ENCODE data around the gene NMNAT2. TPM values are rescaled to one million over a fixed set of nuclear protein-coding genes. Genes with fewer than 3 reads are reported as not detected.
A peak's percentile ranks its signal among the peaks of the same experiment; 100 is the strongest.

NMNAT2 gene
- total and polyA plus RNA-seq, 3 experiments from 2014 or later: not detected

DNA sequence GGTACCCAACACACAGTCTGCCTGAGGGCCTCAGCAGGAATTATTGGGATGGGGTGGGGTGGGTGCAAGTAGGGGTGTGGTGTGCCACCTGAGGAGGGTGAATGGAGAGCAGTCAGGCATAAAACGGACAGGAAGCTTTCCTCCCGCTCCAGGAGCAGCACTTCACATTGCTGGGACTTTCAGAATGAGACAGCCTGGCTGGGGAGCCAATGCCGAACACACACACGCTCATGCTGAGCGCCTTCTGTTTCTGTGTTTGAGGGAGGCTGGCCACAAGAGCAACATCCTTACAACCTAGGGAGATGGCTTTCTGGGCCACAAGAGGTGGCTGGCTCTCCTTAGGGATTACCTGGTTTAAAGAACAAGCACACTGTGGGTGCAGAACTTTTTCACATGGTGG lies 134.1 kb downstream of the NMNAT2 start:
- Histone ChIP-seq H3K4me3 (ENCODE audit: low read length) (no peak overlapping the region), H3K9me3 (ENCODE audit: low read length) (no peaks in the 10 kb centered on the region), H3K27me3 (ENCODE audit: insufficient read depth, low read length, poor library complexity, severe bottlenecking) (no peaks in the 10 kb centered on the region), H3K27ac (ENCODE audit: low read depth, low read length) (no peak overlapping the region), H3K4me1 (ENCODE audit: insufficient read depth, low read length) (no peaks in the 10 kb centered on the region), H3K36me3 (ENCODE audit: insufficient read depth, low read length) (no peaks in the 10 kb centered on the region)
- H3K36me3 Mint-ChIP-seq: no peaks in the 10 kb centered on the region
- no peaks in the 10 kb centered on the region for H3K4me1 Mint-ChIP-seq
- H3K9me3 Mint-ChIP-seq: no peaks in the 10 kb centered on the region
- CTCF ChIA-PET: interaction anchor here (1.1 to 2.5 kb wide), 2 partner anchors 22 to 401 kb away, joined by 3 to 6 read pairs; no protein-coding TSS in a partner anchor
- H3K27ac Mint-ChIP-seq: no peak overlapping the region
- H3K4me3 Mint-ChIP-seq: no peak overlapping the region
- peaks cover 8 to 29% of the 10 kb centered on the region in 2 donors for H3K27me3 Mint-ChIP-seq
- POLR2A ChIA-PET: no interaction called here
- no peak for DNase-seq

DNA sequence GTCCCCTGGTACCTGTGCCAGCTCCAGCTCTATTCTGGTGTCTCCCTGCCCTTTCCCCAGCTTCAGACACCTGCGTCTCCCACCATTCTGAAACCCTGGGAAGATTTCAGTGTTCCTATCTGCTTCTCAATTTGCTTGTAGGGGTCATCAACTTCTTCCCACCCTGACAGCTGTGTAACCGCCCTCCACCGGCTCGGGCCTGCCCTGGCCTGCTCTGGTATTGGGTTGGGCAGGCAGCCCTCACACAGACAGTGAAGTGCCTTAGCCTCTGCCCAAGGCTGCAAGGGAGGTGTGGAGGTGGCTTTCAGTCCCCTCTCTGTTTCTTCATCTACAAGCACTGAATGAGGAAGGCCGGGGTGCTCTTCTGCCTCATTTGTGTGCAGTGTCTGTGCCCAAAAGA lies 134.9 kb downstream of the NMNAT2 start:
- Mint-ChIP-seq H3K27ac (no peak overlapping the region), H3K4me3 (no peak overlapping the region), H3K36me3 (no peaks in the 10 kb centered on the region), H3K27me3 (peaks cover 5 to 29% of the 10 kb centered on the region in 2 donors), H3K4me1 (no peaks in the 10 kb centered on the region), H3K9me3 (no peaks in the 10 kb centered on the region)
- no peak for DNase-seq
- H3K36me3 ChIP-seq (ENCODE audit: insufficient read depth, low read length): no peaks in the 10 kb centered on the region
- H3K27me3 ChIP-seq (ENCODE audit: insufficient read depth, low read length, poor library complexity, severe bottlenecking): no peaks in the 10 kb centered on the region
- H3K27ac ChIP-seq (ENCODE audit: low read depth, low read length): no peak overlapping the region
- no peaks in the 10 kb centered on the region for H3K9me3 ChIP-seq (ENCODE audit: low read length)
- ChIA-PET CTCF (interaction anchor here (1.1 to 2.5 kb wide), 3 partner anchors 10 to 402 kb away, joined by 3 to 7 read pairs (median 6); no protein-coding TSS in a partner anchor), POLR2A (no interaction called here)
- H3K4me1 ChIP-seq (ENCODE audit: insufficient read depth, low read length): no peaks in the 10 kb centered on the region
- H3K4me3 ChIP-seq (ENCODE audit: low read length): no peak overlapping the region

DNA sequence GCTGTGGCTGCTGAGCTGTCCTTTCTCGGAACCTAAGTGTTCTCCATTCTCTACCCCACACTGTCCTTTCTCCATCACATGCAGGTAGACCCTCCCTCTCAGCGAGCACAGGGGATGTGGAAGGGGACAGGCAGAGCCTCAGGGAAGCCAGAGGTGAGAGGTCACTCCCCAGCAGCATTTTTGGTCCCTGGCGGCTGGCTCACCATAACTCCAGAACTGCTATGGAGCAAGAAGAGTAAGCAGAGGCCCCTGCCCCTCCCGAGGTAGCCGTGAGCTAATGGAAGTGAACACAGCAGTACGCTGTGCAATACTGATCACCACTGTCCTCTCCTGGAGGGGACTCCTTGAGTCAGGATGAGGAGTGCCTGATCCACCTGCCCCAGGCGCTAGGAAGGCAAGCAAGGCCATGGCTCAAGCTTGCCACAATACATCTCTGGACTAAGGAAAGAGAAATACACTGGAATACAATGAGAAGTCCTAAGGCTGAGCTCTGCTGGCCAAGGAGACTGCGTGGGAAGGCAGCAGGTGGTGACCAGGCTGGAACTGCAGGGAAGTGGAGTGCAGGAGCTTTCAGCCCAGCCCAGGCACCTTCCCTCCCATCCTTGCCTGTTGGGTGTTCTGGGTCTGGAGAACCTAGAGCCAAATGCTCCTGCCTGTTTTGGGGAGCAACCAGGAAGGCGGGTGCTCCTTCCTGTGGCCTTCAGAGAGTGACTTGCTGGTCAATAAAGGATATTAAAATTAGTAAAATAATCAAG lies 135.9 kb downstream of the NMNAT2 start:
- Histone ChIP-seq H3K36me3 (ENCODE audit: insufficient read depth, low read length) (no peaks in the 10 kb centered on the region), H3K4me3 (ENCODE audit: low read length) (no peak overlapping the region), H3K27ac (ENCODE audit: low read depth, low read length) (no peak overlapping the region), H3K9me3 (ENCODE audit: low read length) (no peaks in the 10 kb centered on the region), H3K27me3 (ENCODE audit: insufficient read depth, low read length, poor library complexity, severe bottlenecking) (no peaks in the 10 kb centered on the region), H3K4me1 (ENCODE audit: insufficient read depth, low read length) (no peaks in the 10 kb centered on the region)
- Mint-ChIP-seq H3K36me3 (no peaks in the 10 kb centered on the region), H3K27ac (no peak overlapping the region), H3K9me3 (no peaks in the 10 kb centered on the region), H3K27me3 (peaks cover 5 to 29% of the 10 kb centered on the region in 2 donors), H3K4me1 (no peaks in the 10 kb centered on the region), H3K4me3 (no peak overlapping the region)
- ChIA-PET POLR2A (no interaction called here), CTCF (interaction anchor here (0.7 to 2.5 kb wide), 5 partner anchors 9 to 403 kb away, joined by 3 to 7 read pairs (median 5); no protein-coding TSS in a partner anchor)
- no peak for DNase-seq

DNA sequence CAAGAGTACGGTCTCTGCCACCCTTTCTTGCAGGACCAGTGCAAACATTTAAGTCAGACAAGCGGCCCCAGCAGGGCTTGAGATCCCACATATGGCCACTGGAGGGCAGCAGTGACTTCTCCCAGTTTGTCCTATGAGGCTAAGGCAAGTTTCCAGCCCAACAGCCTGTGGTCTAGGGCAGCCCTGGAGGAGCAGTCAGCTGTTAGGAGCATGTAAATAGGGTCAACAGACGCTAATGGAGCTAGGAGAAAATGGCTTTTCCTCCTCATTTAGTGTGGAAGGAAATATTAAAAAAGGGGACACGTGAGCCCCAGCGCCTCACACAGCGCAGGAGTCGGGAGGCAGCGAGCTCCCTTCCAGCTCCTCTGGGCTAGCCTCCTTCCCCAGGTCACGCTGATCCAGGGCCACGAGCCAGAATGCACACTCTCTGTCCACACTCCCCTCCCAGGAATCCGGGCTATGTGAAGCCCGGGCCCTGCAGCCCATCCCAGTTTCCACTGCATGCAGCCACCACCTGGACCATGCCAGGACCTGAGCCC lies 136.6 kb downstream of the NMNAT2 start:
- ChIA-PET CTCF (interaction anchor here (0.7 to 2.5 kb wide), 5 partner anchors 8 to 404 kb away, joined by 3 to 7 read pairs (median 5); no protein-coding TSS in a partner anchor), POLR2A (no interaction called here)
- no peaks in the 10 kb centered on the region for H3K9me3 ChIP-seq (ENCODE audit: low read length)
- Mint-ChIP-seq H3K27ac (no peak overlapping the region), H3K36me3 (no peaks in the 10 kb centered on the region), H3K9me3 (no peaks in the 10 kb centered on the region), H3K4me1 (no peaks in the 10 kb centered on the region), H3K27me3 (peaks cover 5 to 28% of the 10 kb centered on the region in 2 donors), H3K4me3 (no peak overlapping the region)
- no peak overlapping the region for H3K4me3 ChIP-seq (ENCODE audit: low read length)
- peak; percentile 18 to 65 (median 32) for DNase-seq
- no peaks in the 10 kb centered on the region for H3K36me3 ChIP-seq (ENCODE audit: insufficient read depth, low read length)
- no peaks in the 10 kb centered on the region for H3K27me3 ChIP-seq (ENCODE audit: insufficient read depth, low read length, poor library complexity, severe bottlenecking)
- no peak overlapping the region for H3K27ac ChIP-seq (ENCODE audit: low read depth, low read length)
- no peaks in the 10 kb centered on the region for H3K4me1 ChIP-seq (ENCODE audit: insufficient read depth, low read length)

DNA sequence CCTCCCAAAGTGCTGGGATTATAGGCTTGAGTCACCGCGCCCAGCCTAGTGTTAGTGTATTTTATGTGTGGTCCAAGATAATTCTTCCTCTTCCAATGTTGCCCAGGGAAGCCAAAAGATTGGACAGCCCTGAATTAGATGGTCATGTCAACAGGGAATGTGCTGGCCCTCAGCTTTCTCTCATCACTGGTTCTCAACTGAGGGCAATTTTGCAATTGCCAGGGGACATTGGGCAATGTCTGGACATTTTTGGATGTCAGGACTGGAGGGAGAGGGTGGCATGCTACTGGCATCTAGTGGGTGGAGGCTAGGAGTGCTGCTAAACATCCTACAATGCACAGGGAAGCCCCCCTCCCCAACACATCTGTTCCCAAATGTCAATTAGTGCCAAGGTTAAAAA lies 137.1 kb downstream of the NMNAT2 start:
- H3K4me1 Mint-ChIP-seq: no peaks in the 10 kb centered on the region
- no peak overlapping the region for H3K27ac Mint-ChIP-seq
- ChIA-PET CTCF (interaction anchor here (1.9 kb wide), 1 partner anchor 8 kb away, joined by 7 read pairs; no protein-coding TSS in a partner anchor), POLR2A (no interaction called here)
- Histone ChIP-seq H3K27me3 (ENCODE audit: insufficient read depth, low read length, poor library complexity, severe bottlenecking) (no peaks in the 10 kb centered on the region), H3K9me3 (ENCODE audit: low read length) (no peaks in the 10 kb centered on the region), H3K27ac (ENCODE audit: low read depth, low read length) (no peak overlapping the region), H3K4me1 (ENCODE audit: insufficient read depth, low read length) (no peaks in the 10 kb centered on the region), H3K36me3 (ENCODE audit: insufficient read depth, low read length) (no peaks in the 10 kb centered on the region), H3K4me3 (ENCODE audit: low read length) (no peak overlapping the region)
- H3K4me3 Mint-ChIP-seq: no peak overlapping the region
- peaks cover 5 to 26% of the 10 kb centered on the region in 2 donors for H3K27me3 Mint-ChIP-seq
- no peaks in the 10 kb centered on the region for H3K9me3 Mint-ChIP-seq
- no peak for DNase-seq
- H3K36me3 Mint-ChIP-seq: no peaks in the 10 kb centered on the region

DNA sequence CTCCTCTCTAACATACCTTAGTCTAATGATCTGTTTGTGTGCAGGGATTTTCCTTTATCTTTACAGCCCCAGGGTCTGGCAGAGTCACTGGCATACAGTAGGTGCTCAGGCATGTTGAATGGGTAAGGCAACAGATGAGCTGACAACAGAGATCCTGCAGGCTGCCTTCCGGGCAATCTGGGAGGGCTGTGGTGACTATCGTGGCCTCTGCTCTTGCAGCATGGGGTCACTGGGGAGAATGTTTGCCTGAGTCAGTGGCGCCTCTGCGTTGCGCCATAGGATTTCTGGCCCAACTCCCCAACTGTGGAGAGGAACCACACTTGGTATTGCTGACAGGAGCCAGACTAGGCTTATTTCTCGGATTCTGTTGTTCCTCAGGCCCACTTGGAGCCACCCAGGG lies 138.3 kb downstream of the NMNAT2 start:
- Histone ChIP-seq H3K36me3 (ENCODE audit: insufficient read depth, low read length) (no peaks in the 10 kb centered on the region), H3K9me3 (ENCODE audit: low read length) (no peaks in the 10 kb centered on the region), H3K4me3 (ENCODE audit: low read length) (no peak overlapping the region), H3K27ac (ENCODE audit: low read depth, low read length) (no peak overlapping the region), H3K27me3 (ENCODE audit: insufficient read depth, low read length, poor library complexity, severe bottlenecking) (no peaks in the 10 kb centered on the region), H3K4me1 (ENCODE audit: insufficient read depth, low read length) (no peaks in the 10 kb centered on the region)
- DNase-seq: no peak
- Mint-ChIP-seq H3K9me3 (no peaks in the 10 kb centered on the region), H3K4me3 (no peak overlapping the region), H3K36me3 (no peaks in the 10 kb centered on the region), H3K27me3 (peaks cover 5 to 22% of the 10 kb centered on the region in 2 donors), H3K27ac (no peak overlapping the region), H3K4me1 (no peaks in the 10 kb centered on the region)
- ChIA-PET CTCF (interaction anchor here (1.1 kb wide), 1 partner anchor 10 kb away, joined by 3 read pairs; no protein-coding TSS in a partner anchor), POLR2A (no interaction called here)

DNA sequence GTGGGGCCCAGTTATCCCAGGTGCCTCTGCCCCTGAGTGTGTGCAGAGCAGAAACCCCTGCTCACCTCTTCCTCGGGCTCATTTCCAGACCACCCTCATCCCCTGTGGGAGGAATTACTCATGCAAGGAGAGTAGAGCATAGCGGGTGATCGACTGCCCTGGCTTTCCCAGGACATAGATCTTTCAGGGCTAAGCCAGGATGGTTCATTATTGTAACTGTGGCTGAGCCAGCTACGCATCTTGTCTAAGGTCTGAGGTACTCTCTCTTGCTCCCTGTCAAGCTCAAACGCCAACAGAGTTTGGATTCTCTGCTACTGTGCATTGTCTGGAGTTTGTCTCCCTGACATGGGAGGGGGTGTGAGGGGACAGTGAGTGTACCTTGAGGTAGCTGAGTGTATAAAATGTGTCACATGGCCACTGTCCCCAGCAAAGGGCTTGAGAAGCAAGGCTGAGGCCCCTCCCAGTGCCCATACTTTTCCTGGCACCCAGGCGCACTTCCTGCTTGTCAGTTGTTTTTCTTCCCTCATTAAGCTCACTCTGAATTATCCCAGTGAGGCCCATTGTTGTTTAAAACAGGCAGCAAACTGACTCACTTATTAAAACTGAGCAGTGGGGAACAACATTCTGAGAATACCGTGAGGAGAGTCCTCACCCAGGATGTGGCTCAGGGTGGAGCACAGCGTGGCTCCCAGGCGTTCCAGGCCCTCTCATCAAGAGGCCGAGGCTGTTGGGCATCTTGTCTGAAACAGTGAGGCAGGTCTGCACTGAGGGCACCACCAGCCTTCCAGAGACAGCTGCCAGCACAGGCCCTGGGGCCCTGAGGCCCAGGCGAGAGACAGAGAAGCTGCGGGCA lies 139.2 kb downstream of the NMNAT2 start:
- Histone ChIP-seq H3K36me3 (ENCODE audit: insufficient read depth, low read length) (no peaks in the 10 kb centered on the region), H3K27me3 (ENCODE audit: insufficient read depth, low read length, poor library complexity, severe bottlenecking) (no peaks in the 10 kb centered on the region), H3K4me3 (ENCODE audit: low read length) (no peak overlapping the region), H3K9me3 (ENCODE audit: low read length) (no peaks in the 10 kb centered on the region), H3K27ac (ENCODE audit: low read depth, low read length) (no peak overlapping the region), H3K4me1 (ENCODE audit: insufficient read depth, low read length) (no peaks in the 10 kb centered on the region)
- Mint-ChIP-seq H3K9me3 (no peaks in the 10 kb centered on the region), H3K27me3 (peaks cover 1 to 22% of the 10 kb centered on the region in 2 donors), H3K27ac (peak overlapping the region in 1 of 8 donors; percentile 76), H3K36me3 (no peaks in the 10 kb centered on the region), H3K4me3 (no peak overlapping the region), H3K4me1 (no peaks in the 10 kb centered on the region)
- ChIA-PET POLR2A (no interaction called here), CTCF (interaction anchor here (0.6 to 1.3 kb wide), 3 partner anchors 11 to 405 kb away, joined by 3 to 4 read pairs (median 4); no protein-coding TSS in a partner anchor)
- no peak for DNase-seq

Data from CD8-positive, alpha-beta memory T cell (primary cell).